HG02642 (cell line): Measurements from ENCODE around the gene DNAJC5G.
"Not testable (repeated sequence)": the region's sequence is repeated elsewhere in the genome, so short reads cannot be mapped to it uniquely, and the experiment has no call there.

ENCODE experiments used
- ATAC-seq: cut with Tn5 transposase; IDR thresholded peaks from one replicate; pipeline ENCODE4 v1.9.1; 2021; ENCODE audit warnings: mild to moderate bottlenecking; ENCODE audit not compliant: unreplicated experiment, poor library complexity

The DNAJC5G gene

DNA sequence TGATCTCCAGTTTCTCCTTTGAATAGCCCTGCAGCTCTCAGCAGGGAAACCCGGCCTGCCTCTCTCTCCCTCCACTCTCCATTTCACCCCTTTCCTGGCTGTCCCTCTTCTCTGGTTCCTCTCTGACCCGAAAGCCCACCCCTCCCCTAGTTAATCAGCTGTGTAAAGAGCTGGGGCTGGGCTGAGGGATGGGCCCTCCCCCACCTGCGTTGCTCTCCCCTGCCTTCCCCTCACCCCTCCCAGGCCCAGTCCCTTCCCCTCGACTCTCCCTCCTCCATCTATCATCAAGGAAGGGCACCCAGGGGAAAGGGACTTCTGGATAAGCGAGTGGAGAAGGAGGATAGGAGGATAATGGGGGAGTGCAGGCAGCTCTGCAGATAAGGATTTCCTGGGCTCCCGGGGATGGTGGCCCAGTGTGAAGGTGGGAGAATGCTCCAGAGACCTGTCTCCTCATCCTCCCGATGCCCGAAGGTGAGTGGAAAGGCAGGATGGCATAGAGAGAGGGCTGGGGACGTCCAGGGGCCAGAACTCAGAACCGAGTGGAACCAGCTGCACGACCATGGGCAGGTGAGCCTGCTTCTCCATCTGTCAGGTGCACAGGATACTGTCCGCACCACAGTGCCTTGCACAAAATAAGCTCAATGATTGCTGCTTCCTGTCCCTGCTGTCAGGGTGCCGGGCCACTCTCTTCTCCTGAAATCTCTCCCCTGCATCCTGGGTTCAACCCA is 24.4 kb upstream of the DNAJC5G start:
- ATAC-seq: no peak

DNA sequence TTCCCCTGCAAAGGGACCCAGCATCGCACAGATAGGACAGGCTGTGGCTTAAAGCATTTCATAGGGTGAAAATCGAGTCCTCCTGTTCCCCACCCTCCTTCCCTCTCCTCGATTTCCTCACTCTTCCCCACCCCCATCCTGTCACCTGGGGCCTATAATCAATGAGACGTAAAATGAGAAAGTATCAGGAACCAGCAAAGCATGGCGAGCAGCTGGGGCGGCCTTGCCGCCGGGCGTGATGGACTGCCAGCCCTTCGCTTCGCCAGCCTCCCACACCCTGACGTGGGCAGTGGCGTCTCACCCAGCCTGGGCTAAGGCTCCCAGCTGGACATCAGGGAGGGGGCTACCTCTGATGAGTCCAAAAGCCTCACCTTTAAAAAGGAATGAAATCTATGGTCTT is 23.5 kb upstream of the DNAJC5G start:
- no peak for ATAC-seq

DNA sequence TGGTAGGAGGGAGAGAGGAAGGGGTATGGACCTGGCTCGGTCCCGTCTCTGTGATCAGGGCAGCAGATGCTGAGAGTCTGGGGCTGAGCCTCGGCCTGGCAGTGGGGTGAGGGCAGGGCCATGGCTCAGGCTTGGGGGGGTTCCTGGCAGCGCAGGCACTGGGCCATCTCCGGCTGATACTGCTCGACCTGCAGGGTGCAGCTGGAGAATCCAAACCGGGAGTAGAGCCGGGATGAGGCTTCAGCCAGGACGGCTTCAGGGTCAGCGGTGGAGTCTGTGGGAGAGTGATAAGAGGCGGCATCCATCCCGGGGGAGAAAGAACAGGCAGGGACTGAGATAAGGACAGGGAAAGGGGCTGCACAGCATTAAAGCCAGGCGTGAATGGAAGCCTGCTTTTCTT is 20.0 kb upstream of the DNAJC5G start:
- no peak for ATAC-seq

DNA sequence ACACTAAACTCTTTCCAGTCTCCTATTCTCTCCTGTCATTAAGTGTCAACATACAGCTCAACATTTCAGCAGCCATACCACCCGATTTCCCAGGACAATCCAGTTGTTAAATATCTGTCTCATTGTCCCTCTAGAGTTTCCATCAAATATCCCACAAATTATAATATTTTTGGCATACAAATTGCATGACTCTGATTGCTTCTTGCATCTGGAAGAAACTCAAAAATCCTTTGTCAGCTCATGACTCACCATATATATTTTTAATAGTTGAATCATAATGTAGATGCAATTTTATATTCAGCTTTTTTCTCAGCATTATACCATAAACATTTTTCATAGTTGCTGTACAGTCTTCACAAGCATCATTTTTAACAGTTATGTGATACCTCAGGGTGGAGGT is 19.6 kb upstream of the DNAJC5G start:
- ATAC-seq: no peak

DNA sequence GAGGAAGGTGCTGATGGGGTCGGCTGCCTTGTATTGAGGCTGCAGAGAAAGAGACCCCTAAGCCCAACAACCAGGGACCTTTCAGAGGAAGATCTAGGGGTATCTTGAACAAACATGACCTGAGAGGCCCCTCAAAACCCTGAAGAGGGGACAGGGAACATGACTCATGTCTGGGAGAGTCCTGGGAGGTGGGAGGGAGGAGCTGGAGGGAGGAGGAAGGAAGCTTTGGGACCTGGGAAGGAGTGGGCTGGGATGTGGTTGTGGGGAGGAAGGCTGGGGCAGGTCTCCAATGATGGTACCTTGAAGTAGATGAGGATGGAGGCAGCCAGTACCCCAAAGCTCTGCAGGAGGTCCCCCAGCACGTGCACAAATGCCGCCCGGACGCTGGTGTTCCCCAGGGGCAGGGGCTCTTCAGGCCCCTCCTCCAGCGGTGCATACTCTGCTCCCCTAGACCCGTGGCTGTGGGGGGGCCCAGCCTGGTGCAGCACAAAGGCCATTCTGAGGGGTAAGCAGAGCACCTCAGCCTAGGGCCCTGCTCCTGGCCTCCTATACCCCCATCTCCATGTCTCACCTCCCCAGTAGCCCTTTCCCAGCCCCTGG is 18.3 kb upstream of the DNAJC5G start:
- no peak for ATAC-seq

DNA sequence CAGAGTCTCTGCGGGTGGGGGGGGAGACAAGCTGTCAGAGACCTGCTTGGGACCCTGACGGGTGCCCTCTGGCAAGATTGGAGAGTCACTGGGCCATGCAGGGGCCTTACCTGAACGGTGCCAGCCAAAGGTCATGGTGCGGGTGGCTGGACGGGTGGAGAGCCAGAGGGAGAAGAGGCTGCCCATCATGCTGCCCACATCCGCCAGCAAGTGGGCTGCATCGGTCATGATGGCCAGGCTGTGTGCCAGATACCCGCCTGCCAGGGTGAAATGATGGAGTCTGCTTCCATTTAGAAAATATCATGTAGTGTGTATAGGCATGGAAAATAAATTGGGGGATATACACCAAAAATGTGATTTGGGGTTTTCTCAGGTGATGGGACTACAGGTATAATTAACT is 17.2 kb upstream of the DNAJC5G start:
- ATAC-seq: no peak

DNA sequence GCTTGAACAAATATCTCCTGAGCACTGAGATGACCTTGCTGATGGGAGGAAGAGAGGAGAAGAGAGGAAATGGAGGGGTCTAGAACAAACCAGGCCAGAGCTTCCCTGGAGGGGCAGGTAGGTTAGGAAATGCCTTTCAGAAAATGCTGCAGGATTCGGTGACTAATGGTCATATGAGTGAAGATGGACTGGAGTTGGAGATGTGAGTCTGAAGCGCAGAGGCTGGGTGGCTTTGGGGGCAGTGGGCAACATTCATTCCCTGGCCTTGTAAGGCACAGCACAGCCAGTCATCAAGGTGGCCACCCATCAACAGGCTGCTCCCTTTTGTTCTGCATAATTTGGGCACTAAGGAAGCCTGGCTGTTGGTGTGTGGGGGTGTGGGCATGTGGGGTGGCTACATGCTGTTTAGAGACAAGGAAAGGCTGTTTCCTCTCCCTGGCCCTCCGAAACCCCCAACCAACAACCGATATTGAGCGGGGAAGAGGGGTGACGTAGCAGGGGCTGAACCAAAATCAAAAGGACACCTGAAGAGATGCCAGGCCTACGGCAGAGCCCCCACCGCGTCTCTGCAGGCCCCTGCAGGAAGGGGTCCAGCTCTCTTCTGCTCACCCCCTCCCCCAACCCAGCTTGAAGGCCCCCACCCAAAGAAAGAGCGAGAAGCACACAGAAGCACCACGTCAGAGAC is 13.8 kb upstream of the DNAJC5G start:
- no peak for ATAC-seq

DNA sequence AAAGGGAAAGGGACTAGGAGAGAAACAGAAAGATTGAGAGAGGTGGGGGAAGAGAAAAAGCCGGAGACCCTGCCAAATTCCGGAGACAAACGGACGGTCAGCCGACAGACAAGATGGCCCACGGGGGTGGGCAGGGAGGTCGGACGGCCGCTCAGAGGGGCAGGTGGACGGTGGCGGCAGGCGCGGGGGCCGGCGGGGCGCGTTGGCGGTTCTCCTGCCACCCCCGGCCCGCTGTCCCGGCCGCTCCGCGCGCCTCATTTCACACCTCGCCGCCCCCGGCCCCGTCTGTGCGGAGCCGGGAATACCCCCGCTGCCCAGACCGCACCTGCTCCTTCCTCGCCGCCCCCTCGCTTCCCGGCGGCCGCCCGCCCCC is 13.3 kb upstream of the DNAJC5G start:
- ATAC-seq: no peak

DNA sequence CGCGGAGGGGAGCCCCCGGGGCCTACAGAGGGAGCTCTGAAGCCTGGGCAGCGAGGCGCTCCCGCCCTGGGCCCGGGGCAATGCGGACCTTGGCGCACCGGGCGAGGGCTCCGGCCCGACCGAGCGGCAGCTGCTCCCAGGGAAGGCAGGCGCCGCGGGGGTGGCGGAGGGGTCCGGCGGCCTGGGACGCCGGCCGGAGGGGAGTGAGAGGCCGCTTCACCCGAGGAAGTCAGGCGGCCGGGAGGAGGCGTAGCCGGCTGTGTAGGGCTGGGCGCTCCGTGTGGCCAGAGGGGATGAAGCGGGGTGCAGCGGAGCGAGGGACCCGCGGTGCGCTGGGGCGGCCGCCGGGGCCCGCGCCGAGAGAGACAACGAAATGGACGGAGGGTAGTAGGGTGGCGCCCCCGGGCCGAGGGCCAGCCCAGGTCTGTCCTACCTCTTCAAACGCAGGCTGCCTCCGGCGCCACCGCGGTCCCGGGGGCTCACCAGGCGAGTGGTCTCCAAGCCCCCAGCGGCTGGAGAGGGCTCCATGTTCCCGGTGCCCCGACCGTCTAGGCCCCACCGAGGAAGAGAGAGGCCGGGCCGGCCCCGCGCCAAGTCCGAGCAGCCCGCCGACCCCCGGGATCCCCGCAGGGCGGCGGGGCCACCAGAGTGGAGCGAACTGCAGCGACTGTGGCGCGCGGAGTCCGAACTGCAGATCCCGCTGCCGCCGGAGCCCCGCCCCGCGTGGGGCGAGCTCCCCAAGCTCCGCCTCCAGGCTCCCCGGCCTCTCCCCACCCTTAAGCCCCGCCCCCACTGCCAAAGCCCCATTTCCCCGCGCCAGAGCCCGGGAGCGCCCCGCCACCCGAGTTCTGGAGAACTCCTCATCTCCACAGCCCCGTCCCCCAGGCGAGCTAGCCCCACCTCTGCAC is 12.6 kb upstream of the DNAJC5G start, which contains the start of gene SLC30A3:
SLC30A3 (minus strand) TSS at position 669 of the 908 bp plus-strand sequence; CDS start at position 528, 141 bp downstream.
- ATAC-seq: peak; percentile 48

DNA sequence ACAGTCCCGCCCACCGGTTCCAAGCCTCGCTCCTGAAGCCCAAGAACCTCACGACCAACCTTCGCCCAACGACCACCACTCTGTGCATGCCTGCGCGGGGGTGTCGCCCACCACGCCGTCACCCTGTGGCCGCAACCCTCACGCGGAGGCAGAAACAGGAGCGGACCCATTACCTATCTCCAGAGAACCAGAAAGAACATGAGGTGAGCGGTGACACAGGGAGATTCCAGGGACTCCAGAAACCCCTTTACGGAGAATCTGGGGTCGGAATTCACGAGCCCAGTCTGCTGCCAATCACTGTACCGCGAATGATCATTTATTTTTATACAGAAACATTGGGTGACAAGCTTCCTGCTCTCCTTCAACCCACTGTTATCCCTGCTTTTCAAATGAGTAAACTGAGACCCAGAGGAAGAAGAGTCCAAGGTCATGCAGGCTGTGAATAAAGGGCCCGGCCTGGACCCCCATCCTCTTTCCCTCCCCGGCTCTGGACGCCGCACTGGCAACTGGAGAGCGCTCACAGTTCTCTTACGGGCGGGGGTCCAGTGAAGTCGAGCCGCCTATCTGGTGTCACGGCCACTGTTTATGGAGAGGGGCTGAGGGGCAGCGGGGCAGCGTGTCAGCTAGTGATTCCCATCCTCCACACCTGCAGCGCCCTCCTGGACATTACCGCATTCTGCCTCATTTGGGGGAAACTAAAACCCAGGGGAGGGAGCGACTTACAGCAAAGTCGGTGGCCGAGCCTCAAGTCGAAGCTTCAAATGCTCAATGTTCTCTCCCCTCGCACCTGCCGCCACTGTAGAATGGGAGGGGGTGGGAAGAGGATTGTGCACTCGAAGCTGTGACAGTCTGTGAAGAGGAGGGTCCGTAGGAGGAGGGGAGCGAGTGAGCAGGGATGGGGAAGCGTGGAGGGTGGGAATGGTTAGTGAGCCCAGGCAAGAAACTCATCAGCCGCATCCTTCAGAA is 11.7 kb upstream of the DNAJC5G start:
- ATAC-seq: no peak

DNA sequence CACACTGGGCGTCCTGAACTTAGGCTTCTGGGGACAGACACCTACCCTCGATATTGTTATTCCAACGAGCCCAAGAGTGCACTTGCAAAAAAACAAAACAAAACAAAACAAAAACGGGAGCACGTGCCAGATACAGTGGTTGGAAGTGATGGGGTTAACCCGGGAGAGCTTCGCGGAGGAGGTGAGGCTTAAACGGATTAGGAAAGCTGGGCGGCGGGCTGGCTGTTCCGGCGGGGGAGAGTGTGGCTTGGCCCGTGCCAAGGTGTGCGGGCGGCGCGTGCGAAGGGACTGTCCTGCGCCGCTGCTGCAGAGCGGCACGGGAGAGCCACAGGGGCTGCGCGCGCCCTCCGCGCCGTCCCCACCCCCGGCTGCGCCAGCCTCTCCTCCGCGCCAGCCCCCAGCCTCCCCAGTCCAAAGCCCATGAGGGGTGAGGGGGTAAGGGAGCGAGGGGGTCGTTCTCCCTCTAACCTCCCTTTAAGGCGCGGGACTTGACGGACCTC is 10.9 kb upstream of the DNAJC5G start:
- ATAC-seq: no peak

DNA sequence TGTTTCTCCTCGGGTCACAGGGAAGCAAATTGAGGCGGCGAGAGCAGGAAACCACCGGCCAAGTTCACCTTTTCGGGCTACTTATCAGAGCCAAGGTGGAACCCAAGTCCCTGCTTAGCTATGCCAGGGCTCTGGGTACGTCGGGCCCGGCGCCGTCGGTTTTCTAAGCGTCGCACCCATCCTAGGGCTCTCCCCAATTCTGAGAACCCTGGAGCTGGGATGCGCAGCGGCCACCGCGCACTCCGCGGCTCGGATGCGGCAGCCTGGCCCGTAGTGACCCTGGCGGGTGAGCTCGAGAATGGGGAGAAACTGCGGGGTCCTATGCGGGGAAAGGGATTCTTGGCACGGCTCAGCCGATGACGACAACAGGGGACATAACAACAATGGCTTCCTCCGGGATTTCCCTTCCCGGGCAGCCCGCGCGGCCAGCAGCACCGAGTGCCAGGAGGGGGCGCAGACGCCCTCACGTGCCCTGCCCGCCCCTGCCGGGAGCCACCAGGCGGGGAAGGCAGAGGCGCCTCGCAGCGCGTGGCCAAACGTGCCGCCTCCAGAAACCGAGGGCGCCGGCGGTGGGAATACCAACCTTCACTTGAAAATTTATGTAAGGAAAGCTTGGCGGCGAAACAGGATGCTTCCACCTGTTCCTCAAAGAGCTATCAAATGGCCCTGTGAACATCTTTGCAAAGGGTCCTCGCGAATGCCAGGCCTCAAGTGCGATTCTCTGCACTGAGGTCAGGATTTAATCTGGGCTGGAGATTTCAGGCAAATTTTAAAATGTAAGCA is 10.3 kb upstream of the DNAJC5G start:
- ATAC-seq: no peak

DNA sequence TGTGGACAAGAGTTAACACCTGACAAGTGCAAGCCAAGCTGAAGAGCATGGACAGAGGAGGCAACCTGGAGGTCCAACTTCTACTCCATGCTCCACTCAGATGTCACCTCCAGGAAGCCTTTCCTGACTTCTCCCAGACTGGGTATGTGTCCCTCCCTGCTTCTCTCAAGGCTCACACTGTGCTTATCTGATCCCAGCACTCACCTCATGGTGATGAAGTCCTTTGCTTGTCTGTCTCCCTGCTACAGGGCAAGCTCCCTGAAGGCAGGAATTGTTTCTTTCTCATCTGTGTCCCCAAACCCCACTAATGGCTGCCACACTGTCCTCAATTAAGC is 9.7 kb upstream of the DNAJC5G start:
- ATAC-seq: no peak

DNA sequence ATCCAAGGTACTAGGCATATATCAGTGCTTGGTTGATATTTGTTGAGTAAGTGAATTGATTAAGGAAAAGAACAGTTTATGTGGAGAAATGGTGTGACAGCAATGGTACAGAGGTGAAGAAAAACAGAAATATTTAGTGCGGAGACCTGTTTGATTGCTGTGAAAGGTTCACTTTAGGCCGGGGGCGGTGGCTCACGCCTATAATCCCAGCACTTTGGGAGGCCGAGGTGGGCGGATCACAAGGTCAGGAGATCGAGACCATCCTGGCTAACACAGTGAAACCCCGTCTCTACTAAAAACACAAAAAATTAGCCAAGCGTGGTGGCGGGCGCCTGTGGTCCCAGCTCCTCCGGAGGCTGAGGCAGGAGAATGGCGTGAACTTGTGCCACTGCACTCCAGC is 6.9 kb upstream of the DNAJC5G start:
- ATAC-seq: not testable (repeated sequence)

DNA sequence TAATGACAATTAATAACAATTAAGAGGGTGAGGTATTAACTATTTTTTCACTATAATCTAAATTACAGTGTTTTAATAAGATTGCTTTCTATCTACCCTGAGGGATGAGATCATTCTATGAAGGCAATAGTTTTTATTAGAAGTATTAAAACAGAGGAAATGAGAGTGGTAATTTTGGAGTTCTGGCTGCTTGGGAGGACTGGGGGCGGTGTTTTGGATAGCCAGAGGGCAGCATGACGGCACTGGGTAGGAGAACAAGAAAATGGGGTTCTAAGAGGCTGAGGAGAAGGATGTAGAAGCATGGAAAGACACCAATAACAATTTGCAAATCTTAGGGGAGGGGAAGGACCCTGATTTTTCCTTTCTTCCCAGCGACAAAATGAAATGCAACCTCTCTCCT is 5.1 kb upstream of the DNAJC5G start:
- no peak for ATAC-seq

DNA sequence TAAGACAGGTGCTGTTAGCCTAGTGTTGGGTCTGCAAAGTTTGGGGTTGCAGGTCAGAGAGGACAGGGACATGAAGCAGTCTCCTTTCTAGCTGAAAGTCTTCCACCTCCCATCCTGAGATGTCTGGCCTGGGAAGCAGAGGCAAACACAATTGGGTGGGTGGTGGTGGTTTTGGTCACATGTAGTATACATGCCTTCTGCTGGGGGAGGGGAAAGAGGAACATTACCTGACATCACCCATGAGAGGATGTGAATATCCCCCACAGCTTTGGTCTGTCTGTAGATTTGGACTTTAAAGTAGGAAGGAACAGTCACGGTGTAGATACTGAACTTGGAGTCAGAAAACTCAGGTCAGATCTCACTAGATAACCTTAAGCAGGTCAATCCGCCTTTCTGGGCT is 4.6 kb upstream of the DNAJC5G start:
- ATAC-seq: no peak

DNA sequence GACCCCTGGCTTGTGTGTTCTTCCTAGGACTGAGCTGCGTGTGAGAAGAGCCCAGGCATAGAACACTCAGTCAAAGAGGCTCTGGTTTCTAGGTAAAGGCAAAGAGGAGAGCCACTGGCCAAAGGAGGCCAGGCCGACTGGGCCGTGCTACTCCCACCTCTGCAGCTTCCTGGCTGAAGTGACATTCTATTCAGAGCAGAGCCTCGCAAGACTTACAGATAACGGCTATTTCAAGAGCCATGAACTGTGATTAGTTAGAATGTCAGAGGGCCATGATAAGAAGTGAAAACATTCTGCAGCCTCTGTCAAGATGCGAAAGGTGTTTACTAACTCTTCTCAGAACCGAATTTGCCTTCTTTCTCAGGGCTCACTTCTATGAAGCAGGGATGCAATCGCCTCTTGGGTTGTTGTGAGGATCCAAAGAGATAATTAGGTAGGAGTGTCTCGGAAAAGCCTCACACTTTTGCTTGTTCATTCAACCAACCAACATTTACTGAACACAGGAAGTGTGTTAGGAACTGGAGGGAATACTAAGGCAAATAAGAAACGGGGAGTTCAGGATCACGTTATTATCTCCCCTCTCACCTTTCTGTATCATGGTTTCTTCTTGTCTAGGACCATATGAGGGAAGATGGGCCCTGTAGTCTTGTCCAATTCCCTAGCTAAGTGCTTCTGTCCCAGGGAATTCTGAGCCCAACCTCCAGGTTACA is 3.4 kb upstream of the DNAJC5G start:
- ATAC-seq: no peak
